Glutamatergic neuron (in vitro differentiated cells): Measurements from ENCODE around the gene NFATC2. TPM values are rescaled to one million over a fixed set of nuclear protein-coding genes. Genes with fewer than 3 reads are reported as not detected.

Experiments used
- DNase-seq: peaks from one replicate; pipeline ENCODE4 v3.0.0; 2022
- H3K27ac Mint-ChIP-seq: one replicate; pipeline ENCODE4 v1.8.0; 2020; ENCODE audit warnings: mild to moderate bottlenecking, mixed read lengths, inconsistent platforms; ENCODE audit not compliant: unreplicated experiment
- H3K27me3 Mint-ChIP-seq: one replicate; pipeline ENCODE4 v1.8.0; 2020; ENCODE audit warnings: mild to moderate bottlenecking, moderate library complexity, mixed read lengths, inconsistent platforms; ENCODE audit not compliant: unreplicated experiment
- H3K36me3 Mint-ChIP-seq: one replicate; pipeline ENCODE4 v1.8.0; 2020; ENCODE audit warnings: mild to moderate bottlenecking, mixed read lengths, inconsistent platforms; ENCODE audit not compliant: unreplicated experiment
- H3K4me1 Mint-ChIP-seq: one replicate; pipeline ENCODE4 v1.8.0; 2020; ENCODE audit warnings: mild to moderate bottlenecking, low read depth, mixed read lengths, inconsistent platforms; ENCODE audit not compliant: unreplicated experiment
- H3K4me3 Mint-ChIP-seq: one replicate; pipeline ENCODE4 v1.8.0; 2020; ENCODE audit warnings: mild to moderate bottlenecking, mixed read lengths, inconsistent platforms; ENCODE audit not compliant: unreplicated experiment
- H3K9me3 Mint-ChIP-seq: one replicate; pipeline ENCODE4 v1.8.0; 2020; ENCODE audit warnings: mild to moderate bottlenecking, moderate library complexity, mixed read lengths, inconsistent platforms; ENCODE audit not compliant: unreplicated experiment
- total RNA-seq: library from RNA; stranded (reverse); fragmentation: NEBNext Ultra II Directional; extraction: Animal tissue kit (Norgen Biotek cat#: 25700); gene quantifications from one replicate; pipeline ENCODE4 v1.2.1, GENCODE V29; 2021; ENCODE audit not compliant: unreplicated experiment
- TF ChIP-seq, protein P1 (sequence below): fragments of 200-600 bp; sonication (generic); IDR thresholded peaks from one replicate; pipeline ENCODE4 v1.5.0; 2021; ENCODE audit not compliant: partially characterized antibody, unreplicated experiment

NFATC2 gene
- total RNA-seq, 1 donor from 2014 or later = not detected

DNA sequence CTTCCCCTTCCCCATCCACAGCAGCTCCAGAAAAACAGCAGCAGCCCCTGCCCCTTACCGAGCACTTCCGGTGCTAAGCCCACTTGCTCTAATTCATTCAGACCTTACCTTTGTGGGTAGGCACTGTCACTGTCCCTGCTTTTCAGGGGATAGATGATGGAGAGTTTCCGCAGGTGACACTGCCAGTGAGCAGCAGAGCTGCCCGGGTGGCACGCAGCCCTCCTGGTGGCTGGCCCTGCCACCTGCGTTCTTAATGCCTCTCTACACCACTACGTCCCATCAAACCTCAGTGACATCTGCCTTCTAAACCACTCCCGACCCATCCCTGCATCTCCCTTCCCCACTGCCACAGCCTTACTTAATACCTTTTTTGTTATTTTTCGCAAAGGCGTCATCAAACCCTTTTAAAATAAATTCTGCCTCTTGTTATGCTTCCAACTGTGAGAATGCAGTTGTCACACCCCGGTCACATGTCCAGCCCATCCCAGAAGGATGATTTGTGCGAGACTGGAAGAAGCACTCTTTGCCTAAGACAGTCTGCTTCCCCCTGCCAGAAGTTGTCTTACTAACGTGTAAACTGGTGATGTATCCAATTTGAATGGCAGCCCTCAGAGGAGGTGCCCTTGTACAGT is 89.7 kb downstream of the NFATC2 start:
- H3K9me3 Mint-ChIP-seq = peaks cover 2% of the 10 kb centered on the region
- H3K36me3 Mint-ChIP-seq = no peaks in the 10 kb centered on the region
- H3K27me3 Mint-ChIP-seq = peaks cover 2% of the 10 kb centered on the region

DNA sequence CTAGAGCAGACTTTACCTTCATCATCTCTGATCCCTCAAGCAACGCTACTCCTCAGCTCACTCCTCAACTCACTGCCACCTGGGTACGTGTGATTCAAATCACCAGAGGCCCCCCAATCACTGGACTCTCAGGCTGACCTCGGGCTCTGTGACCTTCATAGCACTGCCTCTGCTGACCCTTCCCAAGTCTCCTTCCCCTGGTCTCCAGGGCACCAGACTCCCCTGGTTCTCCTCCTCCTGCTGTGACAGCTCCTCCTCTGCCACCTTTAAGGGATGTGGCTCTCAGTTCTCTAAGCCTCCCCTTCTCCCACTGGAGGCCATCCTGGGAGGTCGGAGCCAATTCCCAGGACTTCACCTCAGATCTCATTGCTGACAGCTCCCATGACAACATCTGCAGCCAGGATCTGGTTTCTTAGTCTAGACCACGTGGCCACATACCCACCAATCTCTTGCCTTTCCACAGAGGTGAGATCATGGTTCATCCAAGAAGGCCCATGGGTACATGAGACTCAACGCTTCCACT is 90.4 kb downstream of the NFATC2 start:
- Mint-ChIP-seq H3K36me3 (no peaks in the 10 kb centered on the region), H3K4me3 (no peak overlapping the region), H3K27me3 (peaks cover 2% of the 10 kb centered on the region), H3K9me3 (peaks cover 2% of the 10 kb centered on the region), H3K4me1 (no peaks in the 10 kb centered on the region), H3K27ac (no peak overlapping the region)
- TF ChIP-seq, protein P1, sequence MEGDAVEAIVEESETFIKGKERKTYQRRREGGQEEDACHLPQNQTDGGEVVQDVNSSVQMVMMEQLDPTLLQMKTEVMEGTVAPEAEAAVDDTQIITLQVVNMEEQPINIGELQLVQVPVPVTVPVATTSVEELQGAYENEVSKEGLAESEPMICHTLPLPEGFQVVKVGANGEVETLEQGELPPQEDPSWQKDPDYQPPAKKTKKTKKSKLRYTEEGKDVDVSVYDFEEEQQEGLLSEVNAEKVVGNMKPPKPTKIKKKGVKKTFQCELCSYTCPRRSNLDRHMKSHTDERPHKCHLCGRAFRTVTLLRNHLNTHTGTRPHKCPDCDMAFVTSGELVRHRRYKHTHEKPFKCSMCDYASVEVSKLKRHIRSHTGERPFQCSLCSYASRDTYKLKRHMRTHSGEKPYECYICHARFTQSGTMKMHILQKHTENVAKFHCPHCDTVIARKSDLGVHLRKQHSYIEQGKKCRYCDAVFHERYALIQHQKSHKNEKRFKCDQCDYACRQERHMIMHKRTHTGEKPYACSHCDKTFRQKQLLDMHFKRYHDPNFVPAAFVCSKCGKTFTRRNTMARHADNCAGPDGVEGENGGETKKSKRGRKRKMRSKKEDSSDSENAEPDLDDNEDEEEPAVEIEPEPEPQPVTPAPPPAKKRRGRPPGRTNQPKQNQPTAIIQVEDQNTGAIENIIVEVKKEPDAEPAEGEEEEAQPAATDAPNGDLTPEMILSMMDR = no peak
- DNase-seq = no peak

More for the DNA sequence above, 89.7 kb downstream of the NFATC2 start:
- Mint-ChIP-seq H3K4me3 (no peak overlapping the region), H3K27ac (no peak overlapping the region), H3K4me1 (no peaks in the 10 kb centered on the region)
- TF ChIP-seq, protein P1 = no peak
- no peak for DNase-seq

DNA sequence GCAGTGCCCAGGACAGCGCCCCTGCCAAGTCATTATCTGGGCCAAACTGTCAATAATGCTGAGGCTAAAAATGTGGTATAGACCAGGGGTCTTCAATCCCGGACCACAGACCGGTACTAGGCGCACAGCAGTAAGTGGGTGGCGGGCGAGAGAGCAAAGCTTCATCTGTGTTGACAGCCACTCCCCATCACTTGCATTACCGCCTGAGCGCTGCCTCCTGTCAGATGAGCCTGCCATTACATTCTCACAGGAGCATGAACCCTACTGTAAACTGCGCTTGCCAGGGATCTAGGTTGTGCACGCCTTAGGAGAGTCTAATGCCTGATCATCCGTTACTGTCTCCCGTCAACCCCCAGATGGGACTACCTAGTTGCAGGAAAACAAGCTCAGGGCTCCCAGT is 91.0 kb downstream of the NFATC2 start:
- H3K36me3 Mint-ChIP-seq = no peaks in the 10 kb centered on the region

DNA sequence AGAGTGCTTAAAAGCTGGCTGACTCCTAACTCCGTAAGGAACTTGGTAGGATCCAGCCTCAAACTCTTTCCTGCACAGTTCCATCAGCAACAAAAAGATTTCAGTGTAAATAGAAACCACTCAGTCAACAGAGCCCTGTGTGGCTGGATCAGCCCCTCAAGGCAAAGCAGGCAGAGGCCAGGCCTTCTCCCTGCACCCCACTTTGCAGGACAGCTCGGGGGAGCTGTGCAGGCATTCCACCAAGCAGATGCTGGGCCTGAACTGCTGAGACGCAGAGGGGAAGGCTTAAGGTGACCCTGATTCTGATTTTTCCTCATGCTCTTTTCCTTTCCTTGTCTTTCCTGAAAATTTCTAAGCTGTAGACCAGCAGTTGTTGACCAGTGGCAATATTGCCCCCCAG is 91.5 kb downstream of the NFATC2 start:
- Mint-ChIP-seq H3K4me3 (no peak overlapping the region), H3K27me3 (peaks cover 2% of the 10 kb centered on the region), H3K36me3 (no peaks in the 10 kb centered on the region), H3K9me3 (peaks cover 3% of the 10 kb centered on the region), H3K27ac (no peak overlapping the region), H3K4me1 (no peaks in the 10 kb centered on the region)
- DNase-seq = no peak
- TF ChIP-seq, protein P1 = no peak

More for the DNA sequence above, 91.0 kb downstream of the NFATC2 start:
- TF ChIP-seq, protein P1 = no peak
- no peak for DNase-seq
- H3K4me1 Mint-ChIP-seq = no peaks in the 10 kb centered on the region
- H3K27ac Mint-ChIP-seq = no peak overlapping the region
- H3K27me3 Mint-ChIP-seq = peaks cover 2% of the 10 kb centered on the region
- H3K9me3 Mint-ChIP-seq = peaks cover 3% of the 10 kb centered on the region
- no peak overlapping the region for H3K4me3 Mint-ChIP-seq

DNA sequence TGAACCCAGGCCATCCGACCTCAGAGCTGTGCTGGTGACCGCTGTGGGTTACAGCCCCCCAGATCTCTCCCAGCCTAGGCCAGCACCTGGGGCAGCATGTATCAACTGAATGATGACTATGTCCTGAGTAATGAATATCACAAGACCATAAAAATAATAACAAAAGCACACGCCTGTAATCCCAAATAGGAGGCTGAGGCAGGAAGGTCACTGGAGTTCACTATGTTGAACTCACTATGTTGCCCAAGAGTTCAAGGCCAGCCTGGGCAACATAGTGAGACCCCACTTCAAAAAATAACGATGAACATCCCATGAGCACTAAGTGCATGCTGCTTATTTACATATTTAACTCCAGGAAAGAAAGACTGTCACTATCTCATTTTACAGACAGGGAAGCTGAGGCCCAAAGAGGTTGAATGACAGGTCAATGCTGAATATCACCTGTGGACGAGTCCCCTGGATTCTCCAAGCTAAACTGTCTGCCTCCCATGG is 92.3 kb downstream of the NFATC2 start:
- Mint-ChIP-seq H3K4me3 (no peak overlapping the region), H3K27me3 (peaks cover 2% of the 10 kb centered on the region), H3K27ac (no peak overlapping the region), H3K4me1 (no peaks in the 10 kb centered on the region), H3K36me3 (no peaks in the 10 kb centered on the region), H3K9me3 (peaks cover 3% of the 10 kb centered on the region)
- no peak for DNase-seq
- TF ChIP-seq, protein P1 = no peak
